Measurements from ENCODE around the gene PTGDR2.

Gene PTGDR2

DNA sequence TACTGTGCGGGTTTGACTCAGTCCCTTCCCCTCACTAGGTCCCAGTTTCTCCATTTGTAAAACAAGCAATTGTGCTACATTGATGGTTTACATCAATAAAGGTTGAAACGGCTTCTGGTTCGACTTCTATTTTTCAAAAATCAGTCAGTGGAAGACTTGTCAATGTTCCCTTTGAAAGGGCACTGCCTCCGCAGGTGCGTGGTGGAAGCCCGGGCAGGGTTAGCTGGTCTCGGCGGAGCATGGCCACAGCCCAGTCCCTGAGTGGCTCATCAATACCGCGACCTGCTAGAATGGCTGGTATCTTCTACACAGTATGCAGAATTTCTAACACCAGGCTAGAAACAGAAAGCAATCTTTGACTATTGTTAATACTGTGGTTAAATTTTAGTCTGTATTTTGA, 54.6 kb downstream of the PTGDR2 start:
- no peak for DNase-seq

All from NCI-H1105 (cell line).